ENCODE measurements around the gene PLEKHG5.
A peak's percentile ranks its signal among the peaks of the same experiment; 100 is the strongest.

Gene PLEKHG5

DNA sequence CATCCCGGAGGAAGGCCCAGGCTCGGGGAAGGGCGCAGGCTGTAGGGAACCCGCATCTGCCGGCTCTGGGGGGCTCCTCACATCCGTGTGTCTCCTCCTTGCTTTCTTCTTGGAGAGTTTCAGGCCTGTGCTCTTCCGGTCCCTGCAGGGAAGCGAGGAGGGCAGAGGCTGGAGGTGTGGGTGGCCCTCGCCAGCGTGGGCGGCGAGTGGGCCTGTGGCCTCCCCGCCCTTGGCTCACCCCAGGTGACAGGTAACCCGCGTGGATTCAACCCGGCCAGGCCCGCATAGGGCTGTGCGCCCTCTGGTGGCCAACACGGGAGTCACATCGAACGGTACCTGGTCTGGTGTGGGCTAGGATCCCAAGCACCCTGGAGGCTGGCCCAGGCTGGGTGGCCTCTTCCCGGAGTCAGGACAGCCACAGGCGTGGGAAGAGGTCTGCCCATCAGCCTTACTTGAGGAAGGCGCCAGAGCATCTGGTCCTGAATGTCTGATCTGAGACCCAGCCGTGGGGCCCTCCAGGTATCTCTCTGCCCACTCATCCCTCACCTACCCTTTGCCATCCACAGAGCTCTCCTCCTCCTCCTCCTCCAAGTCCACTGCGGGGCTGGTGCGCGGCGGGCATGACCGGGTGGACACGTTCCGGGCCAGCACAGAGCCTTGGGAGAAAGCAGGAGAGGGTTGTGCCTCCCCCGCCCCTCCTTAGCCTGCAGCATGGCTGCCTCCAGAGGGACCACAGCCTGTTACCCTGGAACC is 15.9 kb downstream of the PLEKHG5 start:
- DNase-seq, result peak; percentile 28

DNA sequence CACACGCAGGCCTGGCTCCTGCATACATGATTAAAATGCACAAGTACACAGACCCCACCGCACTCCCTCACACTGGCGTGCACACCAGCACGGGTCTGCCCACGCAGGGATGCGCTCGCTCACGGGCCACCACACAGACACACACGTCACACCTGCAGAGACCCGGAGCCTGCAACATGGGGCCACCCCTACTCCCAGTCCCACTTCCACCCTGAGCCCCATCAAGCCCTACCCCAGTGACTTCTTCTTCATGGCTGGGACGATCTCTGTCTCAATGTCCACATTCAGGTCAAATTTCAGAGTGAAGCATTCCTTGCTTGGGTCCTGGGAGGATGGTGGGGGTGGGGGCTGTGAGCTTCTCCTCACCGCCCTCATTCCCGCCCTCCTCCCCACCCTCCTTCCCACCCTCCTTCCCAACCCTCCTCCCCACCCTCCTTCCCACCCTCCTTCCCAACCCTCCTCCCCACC is 16.6 kb downstream of the PLEKHG5 start:
- no peak for DNase-seq

DNA sequence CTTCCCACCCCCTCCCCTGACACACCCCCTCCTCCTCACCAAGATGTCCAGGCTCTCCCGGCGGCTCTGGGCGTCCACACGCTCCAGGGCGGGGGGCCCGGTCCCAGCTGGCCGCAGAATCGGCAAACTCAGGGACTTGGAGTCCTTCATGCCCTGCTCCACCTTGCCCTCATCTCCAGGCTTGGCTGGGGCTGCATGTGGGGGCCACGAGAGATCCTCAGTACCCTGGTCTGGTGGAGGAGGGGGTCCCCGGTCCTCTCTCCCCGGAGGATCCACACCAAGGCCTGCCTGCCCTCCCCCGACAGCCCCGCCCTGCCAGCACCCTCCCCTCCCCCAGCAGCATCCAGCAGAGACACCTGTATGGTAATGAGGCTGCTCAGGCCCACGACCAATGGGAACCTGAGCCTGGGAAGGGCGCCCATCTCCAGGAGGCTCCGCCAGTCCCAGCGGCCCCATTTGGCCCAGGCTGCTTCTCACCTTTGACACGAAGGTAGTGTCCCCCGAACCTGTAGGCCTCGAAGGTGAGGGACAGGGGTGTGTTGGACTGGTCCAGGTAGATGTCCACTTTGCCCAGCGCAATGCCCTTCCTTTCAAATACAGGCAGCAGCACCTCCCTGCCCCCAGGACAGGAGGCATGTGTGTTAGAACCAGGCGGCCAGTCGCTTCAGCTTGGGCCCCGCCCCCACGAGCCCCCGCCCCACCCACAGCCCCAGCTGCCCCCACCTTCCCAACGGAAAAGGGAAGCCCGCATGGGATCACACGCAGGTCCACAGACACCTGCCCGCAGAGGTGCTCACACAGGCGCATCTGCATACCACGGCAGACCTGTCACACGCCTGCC is 17.3 kb downstream of the PLEKHG5 start:
- DNase-seq, result peak; percentile 82

DNA sequence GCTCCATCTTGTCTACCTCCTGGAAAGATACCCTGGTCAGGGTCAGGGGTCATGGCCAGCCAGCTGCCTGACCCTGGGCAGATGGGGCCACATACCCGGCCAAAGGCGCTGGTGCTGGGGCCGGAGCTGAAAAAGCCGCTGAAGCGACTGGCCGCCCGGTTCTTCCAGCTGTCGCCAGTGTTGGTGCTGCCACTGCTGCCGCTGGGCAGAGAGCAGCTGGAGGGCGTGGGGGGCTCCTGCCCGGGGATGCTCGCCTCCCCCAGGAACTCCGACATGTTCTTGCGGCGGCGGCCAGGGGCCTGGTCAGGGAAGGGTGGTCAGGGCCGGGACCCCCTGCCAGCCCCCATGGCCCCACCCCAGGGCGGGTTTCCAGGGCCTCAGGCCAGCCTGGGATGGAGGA is 18.3 kb downstream of the PLEKHG5 start:
- no peak for DNase-seq

DNA sequence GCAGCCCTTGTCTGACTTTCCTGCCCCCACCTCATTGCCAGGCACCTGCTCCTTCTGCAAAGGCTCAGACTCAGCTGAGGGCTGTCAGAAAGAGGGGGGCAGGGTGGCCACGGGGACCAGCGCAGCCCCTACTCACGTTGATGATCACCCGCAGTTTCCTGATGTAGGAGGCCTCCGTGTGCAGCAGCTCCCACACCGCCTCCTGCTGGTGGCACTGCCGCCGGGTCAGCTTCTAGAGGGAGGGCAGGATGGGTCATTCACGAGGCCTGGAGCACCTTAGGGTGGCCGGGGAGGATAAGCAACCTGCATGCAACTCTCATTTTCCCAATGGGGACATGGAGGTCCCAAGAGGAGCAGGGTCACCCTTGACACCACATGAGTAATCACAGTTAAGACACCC is 19.1 kb downstream of the PLEKHG5 start:
- no peak for DNase-seq

DNA sequence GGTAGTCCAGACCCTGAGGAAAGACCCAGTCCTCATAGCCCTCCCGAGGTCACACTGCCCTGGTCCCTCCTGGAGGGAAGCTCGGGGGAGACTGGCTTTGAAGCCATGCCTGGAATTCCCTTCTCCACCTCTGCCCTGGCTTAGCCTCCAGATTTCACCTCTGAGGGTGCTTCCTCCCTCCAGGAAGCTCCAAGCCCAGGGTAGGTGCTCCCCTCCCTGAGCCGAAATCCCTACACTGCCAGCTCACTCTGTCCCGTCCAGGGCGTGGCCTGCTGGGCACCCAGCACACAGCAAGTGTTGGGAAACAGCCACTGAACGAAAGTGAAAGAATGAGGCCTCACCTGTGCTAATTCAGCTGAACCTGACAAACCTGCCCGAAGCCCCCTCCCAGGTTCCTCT is 19.5 kb downstream of the PLEKHG5 start:
- no peak for DNase-seq

DNA sequence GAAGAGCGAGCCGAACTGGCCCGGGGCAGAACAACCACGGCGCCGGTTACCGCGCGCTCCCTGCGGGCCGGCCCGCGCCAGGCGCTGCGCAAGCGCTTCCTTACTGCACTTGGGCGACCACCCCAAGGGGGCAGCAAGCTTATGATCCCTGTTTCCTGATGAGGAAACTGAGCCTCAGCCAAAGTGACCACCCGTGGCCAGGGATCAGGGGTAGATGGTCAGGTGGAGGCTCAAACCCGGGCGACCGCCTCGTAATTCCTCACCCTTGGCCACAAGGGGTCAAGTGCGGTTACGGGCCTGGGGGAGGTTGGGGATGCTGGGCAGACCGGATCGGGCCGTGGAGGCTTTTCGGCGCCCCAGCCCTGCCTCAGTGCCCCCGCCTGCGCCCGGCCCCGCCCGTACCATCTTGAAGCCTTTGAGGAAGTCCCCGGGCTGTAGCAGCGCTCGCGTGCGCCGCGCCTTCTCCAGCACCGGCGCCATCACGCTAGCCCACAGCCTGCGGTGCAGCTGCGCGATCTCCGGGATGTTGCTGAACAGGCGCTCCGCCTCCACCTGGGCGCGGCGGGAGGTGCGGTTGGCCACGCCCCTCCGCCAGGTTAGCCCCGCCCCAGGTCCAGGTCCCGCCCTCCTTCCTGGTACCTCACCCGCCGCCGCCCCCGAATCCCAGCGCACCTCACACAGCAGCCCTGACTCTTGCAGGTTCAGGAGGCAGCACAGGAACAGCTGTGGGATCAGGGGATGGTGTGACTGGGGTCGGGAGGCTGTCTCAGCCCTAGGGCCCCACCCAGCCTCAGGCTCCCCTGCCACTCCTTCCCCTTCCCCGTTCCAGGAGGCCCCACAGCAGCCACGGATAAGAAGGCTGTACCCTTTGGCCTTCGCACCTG is 20.1 kb downstream of the PLEKHG5 start:
- DNase-seq, result no peak

DNA sequence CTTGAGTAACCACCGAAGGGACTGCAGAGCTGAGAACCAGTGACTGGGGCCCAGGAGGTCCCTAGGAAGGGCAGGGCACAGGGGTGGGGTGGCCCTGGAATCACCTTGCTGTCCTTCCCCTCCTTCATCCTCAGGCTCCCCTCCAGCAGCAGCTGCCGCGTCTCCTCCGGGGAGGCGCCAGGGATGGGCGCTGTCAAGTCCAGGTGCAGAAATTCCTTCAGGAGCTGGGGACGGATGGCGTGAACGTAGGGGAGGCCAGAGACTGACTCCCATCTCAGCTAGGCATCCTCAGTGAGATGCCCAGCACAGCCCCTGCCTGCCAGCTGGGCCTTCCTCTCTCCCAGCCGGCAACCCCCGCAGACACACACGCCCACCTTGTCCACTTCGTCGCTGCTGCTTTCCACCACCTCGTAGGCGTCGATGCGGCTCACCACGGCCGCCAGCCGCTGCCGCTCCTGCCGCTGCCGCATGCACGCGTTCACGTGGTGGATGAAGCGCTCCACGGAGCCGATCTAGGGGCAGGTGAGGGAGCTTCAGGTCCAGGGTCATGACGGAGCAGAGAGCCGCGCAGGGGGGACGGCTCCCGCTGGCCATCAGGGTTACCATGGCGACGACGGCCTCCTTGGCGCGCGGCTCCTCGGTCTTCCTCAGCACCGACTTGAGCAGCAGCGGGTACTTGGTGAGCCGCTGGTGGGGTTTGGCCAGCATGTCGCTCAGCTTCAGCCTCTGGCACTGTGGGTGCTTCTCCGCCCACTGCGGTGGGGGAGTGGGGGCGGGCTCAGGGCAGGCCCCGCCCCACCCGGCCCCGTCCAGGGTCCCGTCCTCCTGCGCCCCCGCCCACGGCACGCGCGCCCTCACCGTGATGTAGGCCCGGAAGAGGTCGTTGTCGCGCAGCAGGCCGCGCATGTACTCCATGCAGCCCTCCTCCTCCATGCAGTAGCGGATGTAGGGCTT is 21.1 kb downstream of the PLEKHG5 start:
- no peak for DNase-seq

DNA sequence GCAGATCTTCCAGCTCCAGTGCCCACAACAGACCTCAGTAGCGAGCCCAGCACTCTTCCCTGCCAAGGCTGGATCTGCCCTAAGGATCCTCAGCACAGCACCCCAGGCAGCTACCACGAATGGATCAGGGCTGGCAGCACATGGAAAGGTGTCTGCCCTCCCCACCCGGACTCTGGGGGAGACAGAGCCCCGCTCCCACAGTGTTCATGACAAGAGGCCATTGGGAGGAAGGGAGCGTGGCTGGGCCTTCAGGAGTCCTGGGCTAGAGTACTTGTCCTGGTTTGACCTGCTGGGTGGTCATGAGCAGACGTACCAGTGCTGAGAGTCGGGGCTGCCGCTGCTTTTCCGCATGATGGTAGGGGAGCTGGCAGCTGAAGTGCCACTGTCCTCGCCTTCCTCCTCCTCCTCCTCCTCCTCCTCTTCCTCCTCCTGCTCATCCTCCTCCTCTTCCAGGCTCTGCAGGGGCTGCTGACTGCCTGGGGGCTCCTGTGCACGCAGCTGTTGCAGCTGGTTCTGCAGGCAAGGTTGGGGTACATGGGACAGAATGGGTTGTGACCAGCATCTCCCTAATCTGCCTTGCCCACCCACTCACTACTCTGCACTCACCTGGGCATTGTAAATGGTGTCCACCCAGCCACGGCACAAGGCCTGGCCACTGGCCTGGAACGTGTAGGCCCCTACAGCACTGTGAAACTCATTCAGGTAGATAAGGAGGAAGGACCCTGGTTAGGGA is 22.6 kb downstream of the PLEKHG5 start:
- DNase-seq, result no peak

DNA sequence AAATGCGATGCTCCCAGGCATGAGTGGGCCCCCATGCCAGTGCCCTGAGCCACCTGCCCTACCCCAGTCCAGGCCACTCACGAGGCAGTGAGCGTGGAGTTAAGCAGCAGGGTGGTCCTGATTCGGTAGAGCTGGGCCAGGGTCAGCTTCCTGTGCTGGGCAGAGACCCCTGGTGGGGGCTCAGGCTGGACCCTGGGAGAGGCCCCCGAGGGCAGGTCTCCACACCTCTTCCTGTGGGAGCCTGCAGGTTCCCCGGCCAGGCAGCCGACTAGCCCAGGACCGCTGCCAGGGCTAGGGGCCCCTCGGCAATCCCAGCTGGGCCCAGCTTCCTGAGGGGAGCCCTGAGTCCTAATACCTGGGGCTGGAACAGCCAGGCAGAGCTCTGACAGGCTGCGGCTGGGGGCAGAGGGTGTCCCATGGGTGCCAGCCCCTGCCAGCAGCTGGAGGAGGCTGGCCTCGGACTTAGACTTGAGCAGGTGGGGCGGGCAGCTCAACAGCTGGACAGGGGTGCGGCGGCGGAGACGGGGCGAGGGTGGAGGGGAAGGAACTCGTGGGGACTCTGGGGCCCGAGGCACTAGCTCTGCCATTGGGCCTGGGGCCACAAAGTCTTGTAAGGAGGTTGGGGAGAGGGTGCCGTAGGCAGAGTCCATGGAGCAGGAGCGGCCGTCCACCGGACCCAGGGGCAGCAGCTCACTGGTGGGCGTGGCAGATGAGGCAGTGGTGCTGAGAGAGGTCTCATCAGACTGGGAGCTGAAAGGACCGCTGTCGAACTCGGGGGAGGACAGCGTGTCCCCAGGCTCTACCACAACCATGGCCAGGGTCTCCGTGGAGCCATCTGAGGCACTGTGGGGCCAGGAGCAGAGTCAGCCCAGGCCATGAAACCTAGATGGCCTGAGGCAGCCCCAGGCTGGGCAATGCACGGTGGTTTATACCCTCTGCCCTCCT is 23.5 kb downstream of the PLEKHG5 start:
- DNase-seq, result no peak

DNA sequence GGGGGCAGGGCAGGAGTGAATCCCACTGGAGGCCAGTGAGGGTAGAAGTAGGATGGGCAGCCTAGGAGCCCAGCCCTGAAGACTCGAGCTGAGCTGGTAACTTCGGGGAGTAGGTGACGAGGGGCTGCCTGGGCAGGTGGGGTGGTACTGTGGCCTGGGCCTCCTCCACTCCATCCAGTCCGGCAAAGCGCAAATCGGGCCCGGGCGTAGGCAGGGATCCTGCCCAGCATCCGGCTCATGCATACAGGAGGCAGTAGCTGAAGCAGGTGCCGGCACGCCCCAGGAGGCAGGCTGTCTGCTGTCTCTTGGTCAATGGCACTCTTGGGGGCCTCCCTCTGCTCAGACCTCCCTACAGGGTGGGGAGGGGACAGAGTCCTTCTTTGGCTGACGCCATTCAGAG is 24.2 kb downstream of the PLEKHG5 start:
- DNase-seq, result no peak

DNA sequence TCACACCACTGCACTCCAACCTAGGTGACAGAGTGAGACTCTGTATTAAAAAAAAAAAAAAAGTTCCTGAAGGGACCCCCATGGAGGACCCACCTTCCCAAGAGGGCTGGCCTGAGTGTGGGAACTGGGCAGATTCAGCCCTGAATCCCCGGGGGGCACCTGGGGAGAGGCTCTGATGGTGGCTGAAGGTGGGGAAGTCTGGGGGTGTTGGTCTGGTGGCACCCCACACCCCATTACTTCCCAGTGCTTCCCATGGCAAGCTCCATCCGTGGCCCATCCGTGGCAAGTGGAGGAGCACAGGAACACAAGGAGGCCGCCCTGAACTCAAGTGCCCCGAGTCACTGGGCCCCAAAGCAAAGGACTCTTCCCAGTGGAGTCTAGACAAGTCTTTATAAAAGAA is 24.7 kb downstream of the PLEKHG5 start:
- DNase-seq, result no peak

DNA sequence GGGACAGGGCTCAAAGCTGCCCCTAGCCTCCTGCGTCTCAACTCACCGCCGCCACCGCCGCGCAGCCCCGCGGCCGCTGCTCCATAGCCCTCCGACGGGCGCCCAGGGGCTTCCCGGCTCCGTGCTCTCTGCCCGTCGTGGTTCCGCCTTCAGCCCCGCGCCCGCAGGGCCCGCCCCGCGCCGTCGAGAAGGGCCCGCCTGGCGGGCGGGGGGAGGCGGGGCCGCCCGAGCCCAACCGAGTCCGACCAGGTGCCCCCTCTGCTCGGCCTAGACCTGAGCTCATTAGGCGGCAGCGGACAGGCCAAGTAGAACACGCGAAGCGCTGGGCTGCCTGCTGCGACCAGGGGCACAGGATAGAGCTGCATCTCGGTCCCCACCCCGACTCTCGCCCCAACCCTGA is 25.4 kb downstream of the PLEKHG5 start, which contains the start of gene TNFRSF25:
Gene TNFRSF25, minus strand, starts transcription at position 151 of the 400 bp plus-strand sequence. Its CDS starts 66 bp downstream, at position 85.
- DNase-seq, result no peak

DNA sequence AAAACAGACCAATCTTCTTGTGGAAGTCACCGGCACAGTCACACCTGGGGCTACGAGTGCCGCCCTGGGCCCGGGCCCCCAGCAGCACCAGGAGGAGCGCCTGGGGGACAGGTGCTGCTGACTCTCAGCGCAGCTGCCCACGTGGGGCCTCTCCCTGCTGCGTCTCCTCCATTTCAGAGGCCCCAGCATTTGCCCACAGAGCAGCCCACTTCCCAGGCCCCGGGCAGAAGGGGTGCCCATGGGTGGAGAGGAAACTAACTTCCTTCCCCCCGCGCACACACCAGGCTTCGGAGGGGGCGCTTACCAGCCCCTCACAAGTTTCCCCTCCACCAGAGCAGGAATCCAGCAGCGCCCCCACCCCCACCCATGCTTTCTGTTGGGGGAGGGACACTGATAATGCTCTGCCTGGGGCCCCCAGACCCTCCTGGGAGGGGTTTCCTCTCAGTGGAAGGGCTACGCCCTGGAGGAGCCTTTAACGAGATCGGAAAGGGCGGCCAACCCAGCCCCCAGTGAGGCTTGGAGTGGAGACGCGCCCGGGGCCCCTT is 25.9 kb downstream of the PLEKHG5 start:
- no peak for DNase-seq

DNA sequence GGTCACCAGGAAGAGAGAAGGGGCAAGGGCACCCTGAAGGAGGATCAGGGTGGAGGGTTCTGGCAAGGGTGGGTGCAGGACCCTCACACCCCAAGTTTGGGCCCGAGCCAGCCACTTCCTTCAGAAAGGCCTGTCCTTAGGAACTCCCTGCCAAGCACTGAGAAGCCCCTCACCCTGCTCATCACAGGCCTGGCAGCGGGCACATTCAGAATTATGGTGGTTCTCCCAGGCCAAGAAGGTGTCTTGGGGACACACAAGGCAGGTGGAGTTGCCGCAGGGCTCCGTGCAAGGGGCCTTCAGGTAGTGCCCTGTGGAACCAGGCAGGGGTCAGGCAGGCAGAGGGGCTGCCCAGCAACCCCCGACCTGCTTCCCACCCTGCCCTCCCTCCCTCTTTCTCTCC is 26.6 kb downstream of the PLEKHG5 start:
- DNase-seq, result no peak

DNA sequence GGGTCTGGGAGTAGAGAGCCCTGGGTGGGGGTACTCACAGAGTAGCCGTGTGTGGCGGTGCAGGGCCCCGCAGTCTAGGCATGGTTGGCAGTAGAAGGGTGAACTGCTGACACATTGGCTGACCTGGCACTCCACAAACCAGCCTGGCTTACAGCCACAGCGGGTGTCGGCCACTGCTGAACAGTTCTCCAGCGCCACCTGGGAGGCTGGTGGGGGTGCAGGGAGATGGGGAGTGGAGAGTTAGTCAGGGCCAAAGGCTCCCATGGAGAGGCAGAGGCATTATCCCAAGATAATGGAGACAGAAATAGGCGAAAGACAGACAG is 27.0 kb downstream of the PLEKHG5 start:
- no peak for DNase-seq

DNA sequence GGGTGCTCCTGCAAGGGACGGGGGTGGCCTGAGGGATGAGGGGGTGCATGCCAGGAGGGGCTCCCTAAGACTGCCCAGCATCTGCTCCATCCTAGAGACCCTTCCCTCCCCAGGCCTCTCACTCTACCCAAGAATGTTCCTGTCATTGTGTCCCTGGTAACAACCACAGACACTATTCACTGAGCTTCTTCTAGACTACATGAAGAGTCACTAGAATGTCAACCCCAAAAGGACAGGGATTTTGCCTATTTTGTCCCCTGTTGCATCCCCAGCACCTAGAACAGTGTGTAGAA is 28.4 kb downstream of the PLEKHG5 start:
- no peak for DNase-seq

DNA sequence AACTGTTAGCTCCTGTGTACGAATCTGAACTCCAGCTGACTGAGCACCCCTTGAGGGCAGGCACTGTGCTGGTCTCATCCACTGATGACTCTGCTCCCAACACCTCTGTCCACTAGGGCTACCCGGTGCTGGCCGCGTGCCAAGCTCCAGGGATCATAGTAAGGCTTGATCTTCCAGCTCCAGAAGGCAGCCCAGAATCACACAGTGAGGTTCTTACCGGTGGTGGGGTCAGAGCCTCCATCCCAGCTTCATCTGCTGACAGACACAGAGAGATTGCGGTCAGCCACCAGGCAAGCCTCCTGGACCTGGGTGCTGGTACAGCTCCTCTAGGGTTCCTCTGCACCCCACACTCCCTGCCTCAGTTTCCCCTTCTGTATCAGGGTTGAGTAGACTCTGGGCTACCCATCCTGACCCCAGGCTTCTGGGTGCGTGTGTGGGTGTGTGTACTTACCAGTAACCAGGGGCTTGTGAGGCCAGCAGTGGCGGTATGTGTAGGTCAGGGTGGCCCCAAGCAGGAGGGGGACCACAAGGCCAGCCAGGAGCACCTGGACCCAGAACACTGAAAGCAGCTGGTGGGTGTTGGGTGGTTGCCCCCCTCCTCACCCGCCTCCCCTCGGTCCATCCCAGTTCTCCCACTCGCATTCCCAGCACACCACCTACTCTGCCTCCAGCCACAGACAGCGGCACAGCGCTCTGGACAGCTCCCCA is 28.9 kb downstream of the PLEKHG5 start:
- DNase-seq, result no peak

Measured in DMS153 (cell line).